ENCODE results near the gene LMX1A. TPM values are rescaled to one million over a fixed set of nuclear protein-coding genes. Genes with fewer than 3 reads are reported as not detected.

LMX1A gene
- total RNA-seq, result not detected in 2 replicates

GRCh38 chr1:165355977-165356811, at the start of gene LMX1A:
Gene LMX1A, minus strand, starts transcription at chr1:165356715. Its CDS starts 1,156 bp downstream, at chr1:165355559.
- no peak for DNase-seq (ENCODE audit: low read depth)
- H3K4me3 ChIP-seq (ENCODE audit: low read depth, low read length), result no peak within 1 kb of the TSS
- no peak for TF ChIP-seq CTCF (conservative IDR thresholded peaks at IDR 0.05; ENCODE audit: low read depth, low read length)

- no peak for DNase-seq (ENCODE audit: low read depth)
- no peak overlapping the region for H3K4me3 ChIP-seq (ENCODE audit: low read depth, low read length)
- peak; percentile 74 for TF ChIP-seq CTCF (conservative IDR thresholded peaks at IDR 0.05; ENCODE audit: low read depth, low read length)
Measured at GRCh38 chr1:165403835-165404482, 47.4 kb upstream of the LMX1A start.

- no peak for TF ChIP-seq CTCF (conservative IDR thresholded peaks at IDR 0.05; ENCODE audit: low read depth, low read length)
- no peak for DNase-seq (ENCODE audit: low read depth)
Measured at GRCh38 chr1:165402517-165403111, 46.1 kb upstream of the LMX1A start.

GRCh38 chr1:165397944-165398343, 41.4 kb upstream of the LMX1A start:
- no peak for TF ChIP-seq CTCF (conservative IDR thresholded peaks at IDR 0.05; ENCODE audit: low read depth, low read length)
- no peak overlapping the region for H3K4me3 ChIP-seq (ENCODE audit: low read depth, low read length)
- no peak for DNase-seq (ENCODE audit: low read depth)

More at GRCh38 chr1:165402517-165403111, 46.1 kb upstream of the LMX1A start:
- no peak overlapping the region for H3K4me3 ChIP-seq (ENCODE audit: low read depth, low read length)

- TF ChIP-seq CTCF (conservative IDR thresholded peaks at IDR 0.05; ENCODE audit: low read depth, low read length), result no peak
- no peak for DNase-seq (ENCODE audit: low read depth)
- H3K4me3 ChIP-seq (ENCODE audit: low read depth, low read length), result no peak overlapping the region
Measured at GRCh38 chr1:165395901-165396300, 39.4 kb upstream of the LMX1A start.

GRCh38 chr1:165395478-165395877, 39.0 kb upstream of the LMX1A start:
- no peak for DNase-seq (ENCODE audit: low read depth)
- no peak overlapping the region for H3K4me3 ChIP-seq (ENCODE audit: low read depth, low read length)
- TF ChIP-seq CTCF (conservative IDR thresholded peaks at IDR 0.05; ENCODE audit: low read depth, low read length), result no peak

All from epithelial cell of proximal tubule (primary cell).